ENCODE results near the gene SRD5A1.

GRCh38 chr5:6594066-6594465, 39.2 kb upstream of the SRD5A1 start:
- TF ChIP-seq CTCF (IDR thresholded peaks at IDR 0.05) (no peak), POLR2AphosphoS5 (IDR thresholded peaks at IDR 0.05; ENCODE audit: low read depth, low read length) (no peak), SIN3A (IDR thresholded peaks at IDR 0.05; ENCODE audit: borderline replicate concordance, insufficient read depth, low read depth, low read length) (no peak), TCF7L2 (IDR thresholded peaks at IDR 0.05; ENCODE audit: low read depth, low read length) (no peak)
- TF ChIP-seq, protein P1, sequence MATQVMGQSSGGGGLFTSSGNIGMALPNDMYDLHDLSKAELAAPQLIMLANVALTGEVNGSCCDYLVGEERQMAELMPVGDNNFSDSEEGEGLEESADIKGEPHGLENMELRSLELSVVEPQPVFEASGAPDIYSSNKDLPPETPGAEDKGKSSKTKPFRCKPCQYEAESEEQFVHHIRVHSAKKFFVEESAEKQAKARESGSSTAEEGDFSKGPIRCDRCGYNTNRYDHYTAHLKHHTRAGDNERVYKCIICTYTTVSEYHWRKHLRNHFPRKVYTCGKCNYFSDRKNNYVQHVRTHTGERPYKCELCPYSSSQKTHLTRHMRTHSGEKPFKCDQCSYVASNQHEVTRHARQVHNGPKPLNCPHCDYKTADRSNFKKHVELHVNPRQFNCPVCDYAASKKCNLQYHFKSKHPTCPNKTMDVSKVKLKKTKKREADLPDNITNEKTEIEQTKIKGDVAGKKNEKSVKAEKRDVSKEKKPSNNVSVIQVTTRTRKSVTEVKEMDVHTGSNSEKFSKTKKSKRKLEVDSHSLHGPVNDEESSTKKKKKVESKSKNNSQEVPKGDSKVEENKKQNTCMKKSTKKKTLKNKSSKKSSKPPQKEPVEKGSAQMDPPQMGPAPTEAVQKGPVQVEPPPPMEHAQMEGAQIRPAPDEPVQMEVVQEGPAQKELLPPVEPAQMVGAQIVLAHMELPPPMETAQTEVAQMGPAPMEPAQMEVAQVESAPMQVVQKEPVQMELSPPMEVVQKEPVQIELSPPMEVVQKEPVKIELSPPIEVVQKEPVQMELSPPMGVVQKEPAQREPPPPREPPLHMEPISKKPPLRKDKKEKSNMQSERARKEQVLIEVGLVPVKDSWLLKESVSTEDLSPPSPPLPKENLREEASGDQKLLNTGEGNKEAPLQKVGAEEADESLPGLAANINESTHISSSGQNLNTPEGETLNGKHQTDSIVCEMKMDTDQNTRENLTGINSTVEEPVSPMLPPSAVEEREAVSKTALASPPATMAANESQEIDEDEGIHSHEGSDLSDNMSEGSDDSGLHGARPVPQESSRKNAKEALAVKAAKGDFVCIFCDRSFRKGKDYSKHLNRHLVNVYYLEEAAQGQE (IDR thresholded peaks at IDR 0.05; ENCODE audit: insufficient read depth in 1 of 2, low read depth in 2 of 2, low read length in 1 of 2): no peak

All from Panc1 (cell line).